H1 (cell line): ENCODE data around the gene NET1. TPM values are rescaled to one million over a fixed set of nuclear protein-coding genes. Genes with fewer than 3 reads are reported as not detected.

Experiments
- HDAC6 ChIP-seq: IDR thresholded peaks from one replicate; pipeline ENCODE4 v1.7.1; 2012; ENCODE audit warnings: low read depth, mild to moderate bottlenecking, inconsistent platforms, low read length, moderate library complexity
- KDM1A ChIP-seq: fragments of 200-600, 300-600 bp; sonication (generic); IDR thresholded peaks from 2 replicates; pipeline ENCODE4 v1.7.1; 2016; ENCODE audit warnings: mild to moderate bottlenecking, low read length, borderline replicate concordance
- NANOG ChIP-seq: IDR thresholded peaks from 2 replicates; pipeline ENCODE4 v1.6.1; 2011; ENCODE audit warnings: low read length, low read depth, mild to moderate bottlenecking, inconsistent platforms; ENCODE audit not compliant: insufficient read depth, poor library complexity, severe bottlenecking
- NRF1 ChIP-seq: IDR thresholded peaks from 2 replicates; pipeline ENCODE4 v1.6.1; 2011; ENCODE audit warnings: mild to moderate bottlenecking, low read depth, low read length, improper control_type of control experiment
- TBP ChIP-seq: IDR thresholded peaks from 2 replicates; pipeline ENCODE4 v1.6.1; 2011; ENCODE audit warnings: low read depth, low read length, improper control_type of control experiment
- polyA plus RNA-seq, 7 experiments: library from polyadenylated mRNA; depleted of rRNA in 3 of 7; stranded (reverse) in 5 of 7; unstranded in 2 of 7; fragments of >200 nt in 5 of 7; fragments of 200-250 nt in 2 of 7; gene quantifications; 1 replicate in 5 of 7; 2 replicates in 1 of 7; 4 replicates in 1 of 7; pipeline versions ENCODE4 v1.2.1 to v1.2.3, GENCODE V29; 2011 to 2013; ENCODE audit warnings: missing spikeins in 2 of 7, mixed read lengths in 2 of 7
- total RNA-seq: library from RNA; stranded (reverse); fragmentation: NEBNext Ultra II Directional; extraction: Animal tissue kit (Norgen Biotek cat#: 25700); gene quantifications from 2 replicates; pipeline ENCODE4 v1.2.1, GENCODE V29; 2021
- TF ChIP-seq, protein P1 (sequence below): IDR thresholded peaks from 2 replicates; pipeline ENCODE4 v1.6.1; 2012; ENCODE audit warnings: inconsistent platforms
- TF ChIP-seq, protein P2 (sequence below): IDR thresholded peaks from 2 replicates; pipeline ENCODE4 v1.6.1; 2012; ENCODE audit warnings: inconsistent platforms

The NET1 gene
- total and polyA plus RNA-seq, 2 of the 8 experiments (the other 6 are each of a cell fraction or from before 2014, with no cell fraction given) = 21.5 to 117 TPM

DNA sequence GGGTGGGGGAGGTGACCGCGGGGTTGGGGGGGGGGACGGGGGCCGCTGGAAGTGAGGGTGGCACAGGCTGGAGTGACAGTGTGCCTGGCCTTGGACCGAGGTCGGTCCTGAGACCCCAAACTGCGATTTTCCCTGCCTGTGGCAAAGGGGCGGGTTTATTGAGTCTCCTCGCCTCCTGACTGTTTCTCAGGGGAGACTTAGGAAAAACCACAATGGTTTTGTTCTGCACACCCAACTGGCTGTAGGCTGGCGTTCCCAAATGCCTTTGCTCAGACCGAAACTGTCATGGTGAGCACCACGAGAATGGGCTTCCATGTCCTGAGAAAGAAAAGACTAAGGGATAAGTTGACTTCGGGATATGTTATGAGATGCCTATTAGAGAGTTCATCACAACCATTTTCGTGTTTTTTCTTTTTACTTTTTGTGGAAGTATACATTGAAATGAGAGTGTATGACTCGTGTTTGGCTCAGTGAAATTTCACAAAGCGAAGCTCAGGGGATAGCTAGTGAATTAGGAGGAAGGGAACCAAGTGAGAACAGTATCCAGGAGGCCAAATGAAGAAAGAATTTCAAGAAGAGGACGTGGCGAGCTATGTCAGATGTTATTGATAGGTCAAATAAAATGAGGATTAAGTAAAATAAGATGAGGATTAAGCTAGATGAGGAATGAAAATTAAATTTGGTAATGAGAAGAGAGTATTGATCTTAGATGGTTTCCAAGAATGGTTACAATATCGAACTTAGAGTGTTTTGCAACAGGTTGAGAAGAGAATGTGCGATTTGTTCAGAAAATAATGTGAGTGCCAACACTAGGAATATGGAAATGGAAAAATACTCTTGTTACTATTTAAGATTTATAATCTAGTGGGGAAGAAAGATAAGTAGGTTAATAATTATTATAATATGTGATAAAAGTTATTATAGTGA lies 918 bp downstream of the NET1 start (continued):
- TF ChIP-seq, protein P1, sequence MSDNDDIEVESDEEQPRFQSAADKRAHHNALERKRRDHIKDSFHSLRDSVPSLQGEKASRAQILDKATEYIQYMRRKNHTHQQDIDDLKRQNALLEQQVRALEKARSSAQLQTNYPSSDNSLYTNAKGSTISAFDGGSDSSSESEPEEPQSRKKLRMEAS = no peak
- TF ChIP-seq NRF1 (no peak), NANOG (no peak), TBP (no peak), HDAC6 (no peak), KDM1A (no peak)
- TF ChIP-seq, protein P2, sequence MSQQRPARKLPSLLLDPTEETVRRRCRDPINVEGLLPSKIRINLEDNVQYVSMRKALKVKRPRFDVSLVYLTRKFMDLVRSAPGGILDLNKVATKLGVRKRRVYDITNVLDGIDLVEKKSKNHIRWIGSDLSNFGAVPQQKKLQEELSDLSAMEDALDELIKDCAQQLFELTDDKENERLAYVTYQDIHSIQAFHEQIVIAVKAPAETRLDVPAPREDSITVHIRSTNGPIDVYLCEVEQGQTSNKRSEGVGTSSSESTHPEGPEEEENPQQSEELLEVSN = no peak
